Measurements from ENCODE around the gene CRYGB. TPM values are rescaled to one million over a fixed set of nuclear protein-coding genes. Genes with fewer than 3 reads are reported as not detected.
"Not testable (repeated sequence)": the region's sequence is repeated elsewhere in the genome, so short reads cannot be mapped to it uniquely, and the experiment has no call there.

CRYGB gene
- polyA plus RNA-seq, 3 donors = not detected

- 67 to 78% (median 73%) methylated on average over 2 of the region's 2 CpGs for WGBS, 3 donors
- H3K27ac ChIP-seq (ENCODE audit: low read depth, low read length) = no peak overlapping the region
These were observed 10.5 kb upstream of the CRYGB start for GRCh38 chr2:208156439-208156838.

- no peak overlapping the region for H3K27ac ChIP-seq (ENCODE audit: low read depth, low read length)
These were observed 7.2 kb upstream of the CRYGB start for GRCh38 chr2:208153156-208153555.

GRCh38 chr2:208150956-208151355 lies 5.0 kb upstream of the CRYGB start:
- no peak overlapping the region for H3K27ac ChIP-seq (ENCODE audit: low read depth, low read length)
- WGBS, 3 donors = 56 to 100% (median 69%) methylated on average over 1 of the region's 1 CpG

GRCh38 chr2:208150094-208150493 lies 4.1 kb upstream of the CRYGB start:
- H3K27ac ChIP-seq (ENCODE audit: low read depth, low read length) = no peak overlapping the region

- H3K27ac ChIP-seq (ENCODE audit: low read depth, low read length) = no peak overlapping the region
- WGBS, 3 donors = 74 to 78% (median 75%) methylated on average over 2 of the region's 2 CpGs
These were observed 2.8 kb upstream of the CRYGB start for GRCh38 chr2:208148803-208149202.

GRCh38 chr2:208147759-208148158 lies 1.8 kb upstream of the CRYGB start:
- 79 to 86% (median 80%) methylated on average over 3 of the region's 3 CpGs for WGBS, 3 donors
- no peak overlapping the region for H3K27ac ChIP-seq (ENCODE audit: low read depth, low read length)

- no peak overlapping the region for H3K27ac ChIP-seq (ENCODE audit: low read depth, low read length)
These were observed 1.1 kb upstream of the CRYGB start for GRCh38 chr2:208147008-208147407.

- H3K27ac ChIP-seq (ENCODE audit: low read depth, low read length) = no peak overlapping the region
- 55 to 75% (median 58%) methylated on average over 12 to 14 of the region's 14 CpGs for WGBS, 3 donors
These were observed 2.8 kb downstream of the CRYGB start for GRCh38 chr2:208142925-208143799.

- no peak overlapping the region for H3K27ac ChIP-seq (ENCODE audit: low read depth, low read length)
- WGBS, 3 donors = 48 to 58% (median 50%) methylated on average over 8 of the region's 8 CpGs
These were observed 3.6 kb downstream of the CRYGB start for GRCh38 chr2:208142240-208142924.

- H3K27ac ChIP-seq (ENCODE audit: low read depth, low read length) = no peak overlapping the region
- 78 to 88% (median 83%) methylated on average over 18 of the region's 18 CpGs for WGBS, 3 donors
These were observed 6.5 kb downstream of the CRYGB start for GRCh38 chr2:208139447-208139846.

GRCh38 chr2:208138334-208138733 lies 7.6 kb downstream of the CRYGB start:
- not testable (repeated sequence) for H3K27ac ChIP-seq (ENCODE audit: low read depth, low read length)
- WGBS, 3 donors = 94 to 100% (median 96%) methylated on average over 7 of the region's 7 CpGs

- no peak overlapping the region for H3K27ac ChIP-seq (ENCODE audit: low read depth, low read length)
- 90 to 100% (median 90%) methylated on average over 2 of the region's 2 CpGs for WGBS, 3 donors
These were observed 9.3 kb downstream of the CRYGB start for GRCh38 chr2:208136716-208137094.

- WGBS, 3 donors = 64 to 78% (median 75%) methylated on average over 11 of the region's 11 CpGs
- H3K27ac ChIP-seq (ENCODE audit: low read depth, low read length) = no peak overlapping the region
These were observed 9.9 kb downstream of the CRYGB start for GRCh38 chr2:208135794-208136715.

- H3K27ac ChIP-seq (ENCODE audit: low read depth, low read length) = no peak overlapping the region
- 33 to 52% (median 34%) methylated on average over 7 to 8 of the region's 8 CpGs for WGBS, 3 donors
These were observed 10.9 kb downstream of the CRYGB start for GRCh38 chr2:208134928-208135586.

GRCh38 chr2:208130712-208131110 lies 15.2 kb downstream of the CRYGB start:
- whole genome bisulfite sequencing, 3 donors = 48 to 78% (median 69%) methylated on average over 6 of the region's 6 CpGs
- no peak overlapping the region for H3K27ac ChIP-seq (ENCODE audit: low read depth, low read length)

GRCh38 chr2:208129744-208130711 lies 15.9 kb downstream of the CRYGB start, which contains the start of gene CRYGC:
Gene CRYGC, minus strand, starts transcription at chr2:208129828. Its CDS starts 36 bp downstream, at chr2:208129792.
- 51 to 76% (median 75%) methylated on average over 19 of the region's 19 CpGs for WGBS, 3 donors
- H3K27ac ChIP-seq (ENCODE audit: low read depth, low read length) = no peak within 1 kb of the TSS

GRCh38 chr2:208128136-208128535 lies 17.8 kb downstream of the CRYGB start:
- 94 to 96% (median 95%) methylated on average over 12 of the region's 12 CpGs for WGBS, 3 donors
- H3K27ac ChIP-seq (ENCODE audit: low read depth, low read length) = no peak overlapping the region

Measured in adipose tissue (tissue), 3 donors.